Fibroblast of lung (primary cell): ENCODE data around the gene COL11A2.

Experiments
- EZH2 ChIP-seq: IDR thresholded peaks from 2 replicates; pipeline ENCODE4 v1.5.1; 2012; ENCODE audit warnings: low read length, control low read depth, mild to moderate bottlenecking; ENCODE audit errors: missing control alignments
- TF ChIP-seq, protein P1 (sequence below), 2 donors: IDR thresholded peaks in 1 of 2; conservative IDR thresholded peaks in 1 of 2; 1 replicate in 1 of 2; 2 replicates in 1 of 2; pipeline ENCODE4 v1.5.1; 2011 to 2012; ENCODE audit warnings: low read length in 2 of 2, control low read depth in 1 of 2, inconsistent platforms in 1 of 2, low read depth in 1 of 2, mild to moderate bottlenecking in 1 of 2

DNA sequence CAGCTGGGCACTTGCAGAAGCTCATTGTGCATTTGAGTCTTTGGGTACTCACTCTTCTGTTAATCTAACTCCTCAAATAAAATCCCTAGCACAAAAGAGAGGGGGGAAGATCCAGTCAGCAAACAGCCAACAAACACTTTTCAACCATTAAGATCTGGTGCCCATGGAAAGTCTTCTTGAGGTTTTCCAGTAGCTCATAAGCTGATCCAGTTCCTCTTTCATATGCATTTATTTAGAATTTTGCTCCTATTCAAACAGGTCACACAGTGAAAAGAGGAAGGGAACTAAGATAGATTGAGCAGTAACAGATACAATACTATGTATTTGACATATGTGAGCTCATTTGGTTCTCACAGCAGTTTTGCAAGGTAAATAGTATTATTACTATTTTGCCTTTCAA lies 77.9 kb downstream of the COL11A2 start:
- TF ChIP-seq, protein P1, sequence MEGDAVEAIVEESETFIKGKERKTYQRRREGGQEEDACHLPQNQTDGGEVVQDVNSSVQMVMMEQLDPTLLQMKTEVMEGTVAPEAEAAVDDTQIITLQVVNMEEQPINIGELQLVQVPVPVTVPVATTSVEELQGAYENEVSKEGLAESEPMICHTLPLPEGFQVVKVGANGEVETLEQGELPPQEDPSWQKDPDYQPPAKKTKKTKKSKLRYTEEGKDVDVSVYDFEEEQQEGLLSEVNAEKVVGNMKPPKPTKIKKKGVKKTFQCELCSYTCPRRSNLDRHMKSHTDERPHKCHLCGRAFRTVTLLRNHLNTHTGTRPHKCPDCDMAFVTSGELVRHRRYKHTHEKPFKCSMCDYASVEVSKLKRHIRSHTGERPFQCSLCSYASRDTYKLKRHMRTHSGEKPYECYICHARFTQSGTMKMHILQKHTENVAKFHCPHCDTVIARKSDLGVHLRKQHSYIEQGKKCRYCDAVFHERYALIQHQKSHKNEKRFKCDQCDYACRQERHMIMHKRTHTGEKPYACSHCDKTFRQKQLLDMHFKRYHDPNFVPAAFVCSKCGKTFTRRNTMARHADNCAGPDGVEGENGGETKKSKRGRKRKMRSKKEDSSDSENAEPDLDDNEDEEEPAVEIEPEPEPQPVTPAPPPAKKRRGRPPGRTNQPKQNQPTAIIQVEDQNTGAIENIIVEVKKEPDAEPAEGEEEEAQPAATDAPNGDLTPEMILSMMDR (conservative IDR thresholded peaks at IDR 0.05 in 1 of 2, IDR thresholded peaks at IDR 0.05 in 1 of 2; ENCODE audit: low read depth in 1 of 2, low read length in 2 of 2) = no peak
- no peak for TF ChIP-seq EZH2
